H1 (cell line): ENCODE data around the gene PLCH2. TPM values are rescaled to one million over a fixed set of nuclear protein-coding genes. Genes with fewer than 3 reads are reported as not detected.

Experiments used
- CTCF ChIA-PET: fragments of 300-600 bp; sonication (Branson Sonifier 250); formaldehyde crosslinking; loops from one replicate; lab custom pipeline; 2021; ENCODE audit not compliant: partially characterized antibody; lab: Charles Lee
- POLR2A ChIA-PET: fragments of 300-600 bp; sonication (Branson Sonifier 250); formaldehyde crosslinking; loops from one replicate; lab custom pipeline; 2021; ENCODE audit warnings: inconsistent platforms; ENCODE audit not compliant: partially characterized antibody; lab: Charles Lee
- DNase-seq, 2 experiments: peaks; one replicate each; pipeline versions ENCODE4 v3.0.0 to v3.0.0-alpha.2; 2010 to 2022; ENCODE audit warnings: low spot score in 2 of 2, low read depth in 1 of 2, mixed read lengths in 1 of 2
- FAIRE-seq: peaks from 2 replicates; lab custom pipeline; 2011; peaks lifted over from hg19 to GRCh38; lab: Jason Lieb, UNC
- H2AFZ ChIP-seq: 2 replicates; pipeline ENCODE4 v1.8.1; 2012; ENCODE audit warnings: low read length, inconsistent platforms
- H2AK5ac ChIP-seq: 2 replicates; pipeline ENCODE4 v1.6.1; 2013; ENCODE audit warnings: low read depth, low read length
- H2BK120ac ChIP-seq: replicated peaks from 2 replicates; pipeline ENCODE3; 2013; ENCODE audit warnings: low read depth, low read length, inconsistent platforms
- H2BK12ac ChIP-seq: 2 replicates; pipeline ENCODE4 v1.6.1; 2013; ENCODE audit warnings: low read depth, low read length
- H2BK15ac ChIP-seq: 2 replicates; pipeline ENCODE4 v1.6.1; 2013; ENCODE audit warnings: low read length
- H2BK20ac ChIP-seq: 2 replicates; pipeline ENCODE4 v1.6.1; 2013; ENCODE audit warnings: low read length
- H2BK5ac ChIP-seq: 2 replicates; pipeline ENCODE4 v1.6.1; 2013; ENCODE audit warnings: low read depth, low read length
- H3K14ac ChIP-seq: 2 replicates; pipeline ENCODE4 v1.6.1; 2013; ENCODE audit warnings: inconsistent platforms; ENCODE audit not compliant: insufficient read length
- H3K18ac ChIP-seq: 2 replicates; pipeline ENCODE4 v1.6.1; 2013; ENCODE audit warnings: low read length; ENCODE audit errors: extremely low read depth
- H3K23ac ChIP-seq: 2 replicates; pipeline ENCODE4 v1.6.1; 2013; ENCODE audit warnings: inconsistent platforms; ENCODE audit not compliant: insufficient read length
- H3K23me2 ChIP-seq: 2 replicates; pipeline ENCODE4 v1.6.1; 2013; ENCODE audit warnings: low read depth, low read length
- H3K27ac ChIP-seq: 2 replicates; pipeline ENCODE4 v1.6.1; 2011; ENCODE audit warnings: low read depth, low read length, inconsistent platforms
- H3K27me3 ChIP-seq, 4 experiments: replicated peaks in 1 of 4; 1 replicate in 1 of 4; 2 replicates in 3 of 4; pipeline versions ENCODE4 v1.6.1 to v1.8.1; 2011 to 2013; ENCODE audit warnings: low read length in 3 of 4, mild to moderate bottlenecking in 3 of 4, inconsistent platforms in 2 of 4, mixed read lengths in 2 of 4, moderate library complexity in 1 of 4; ENCODE audit not compliant: control insufficient read depth in 3 of 4, insufficient read depth in 3 of 4; ENCODE audit errors: extremely low read depth in 1 of 4
- H3K36me3 ChIP-seq, 4 experiments: 2 replicates each; pipeline versions ENCODE4 v1.6.1 to v1.8.1; 2011 to 2013; ENCODE audit warnings: mild to moderate bottlenecking in 4 of 4, low read length in 3 of 4, moderate library complexity in 2 of 4, control low read depth in 1 of 4, inconsistent platforms in 1 of 4; ENCODE audit not compliant: insufficient read depth in 4 of 4, control insufficient read depth in 2 of 4
- H3K4ac ChIP-seq: replicated peaks from 2 replicates; pipeline ENCODE3; 2013; ENCODE audit warnings: low read length, low read depth, mixed read lengths, inconsistent platforms; ENCODE audit not compliant: insufficient read length
- H3K4me1 ChIP-seq, 4 experiments: replicated peaks in 1 of 4; 1 replicate in 1 of 4; 2 replicates in 3 of 4; pipeline versions ENCODE4 v1.6.1 to v1.8.1; 2011 to 2013; ENCODE audit warnings: low read length in 3 of 4, inconsistent platforms in 2 of 4, mixed read lengths in 1 of 4; ENCODE audit not compliant: insufficient read depth in 4 of 4, control insufficient read depth in 3 of 4
- H3K4me2 ChIP-seq, 2 experiments: 2 replicates each; pipeline versions ENCODE4 v1.6.1 to v1.8.1; 2011 to 2013; ENCODE audit warnings: low read depth in 2 of 2, low read length in 2 of 2, control low read depth in 1 of 2, inconsistent platforms in 1 of 2, mild to moderate bottlenecking in 1 of 2; ENCODE audit not compliant: insufficient read depth in 1 of 2
- H3K4me3 ChIP-seq, 4 experiments: fragments of 200-600, 300-600 bp in 1 of 4; sonication (generic), shearing (Covaris generic), sonication (Bioruptor Twin) in 1 of 4; 2 replicates each; pipeline versions ENCODE4 v1.5.1 to v1.8.1; 2011 to 2016; ENCODE audit warnings: low read length in 4 of 4, low read depth in 3 of 4, control low read depth in 2 of 4, inconsistent platforms in 2 of 4, mild to moderate bottlenecking in 2 of 4, mixed read lengths in 1 of 4, moderate library complexity in 1 of 4; ENCODE audit not compliant: insufficient read depth in 2 of 4; ENCODE audit errors: extremely low read depth in 1 of 4
- H3K56ac ChIP-seq: replicated peaks from 2 replicates; pipeline ENCODE3; 2013; ENCODE audit warnings: low read depth, mild to moderate bottlenecking, mixed read lengths, low read length, inconsistent platforms; ENCODE audit not compliant: insufficient read length
- H3K79me1 ChIP-seq: 2 replicates; pipeline ENCODE4 v1.6.1; 2013; ENCODE audit warnings: low read depth, low read length, control low read depth
- H3K79me2 ChIP-seq, 2 experiments: 2 replicates each; pipeline versions ENCODE4 v1.6.1 to v1.8.1; 2012 to 2013; ENCODE audit warnings: low read length in 2 of 2, mild to moderate bottlenecking in 2 of 2, inconsistent platforms in 1 of 2; ENCODE audit not compliant: insufficient read depth in 2 of 2, control insufficient read depth in 1 of 2
- H3K9ac ChIP-seq, 4 experiments: replicated peaks in 1 of 4; 1 replicate in 1 of 4; 2 replicates in 3 of 4; pipeline versions ENCODE4 v1.6.1 to v1.8.1; 2011 to 2013; ENCODE audit warnings: low read depth in 3 of 4, low read length in 3 of 4, control low read depth in 2 of 4, mild to moderate bottlenecking in 2 of 4, moderate library complexity in 2 of 4, inconsistent platforms in 1 of 4; ENCODE audit errors: extremely low read depth in 1 of 4
- H3K9me3 ChIP-seq, 2 experiments: 2 replicates each; pipeline versions ENCODE4 v1.6.1 to v1.8.1; 2012 to 2013; ENCODE audit warnings: mild to moderate bottlenecking in 2 of 2, moderate library complexity in 2 of 2, control low read depth in 1 of 2, inconsistent platforms in 1 of 2, low read depth in 1 of 2, low read length in 1 of 2, mixed read lengths in 1 of 2; ENCODE audit not compliant: insufficient read depth in 2 of 2
- H4K20me1 ChIP-seq, 2 experiments: replicated peaks in 1 of 2; 2 replicates each; pipeline versions ENCODE3 to v1.8.1; 2011 to 2013; ENCODE audit warnings: inconsistent platforms in 2 of 2, low read length in 2 of 2, mild to moderate bottlenecking in 1 of 2; ENCODE audit not compliant: insufficient read depth in 2 of 2, control insufficient read depth in 1 of 2
- H4K5ac ChIP-seq: 2 replicates; pipeline ENCODE4 v1.6.1; 2013; ENCODE audit warnings: low read length, low read depth, mixed read lengths, inconsistent platforms; ENCODE audit not compliant: insufficient read length
- H4K8ac ChIP-seq: 2 replicates; pipeline ENCODE4 v1.8.0; 2013; ENCODE audit warnings: mild to moderate bottlenecking, moderate library complexity, low read length, inconsistent platforms; ENCODE audit not compliant: insufficient read depth; ENCODE audit errors: extremely low read depth
- H4K91ac ChIP-seq: replicated peaks from 2 replicates; pipeline ENCODE3; 2013; ENCODE audit warnings: low read length, mixed read lengths, inconsistent platforms; ENCODE audit not compliant: insufficient read length
- BCL11A ChIP-seq, 2 experiments: IDR thresholded peaks; one replicate each; pipeline ENCODE4 v1.6.1; 2011; ENCODE audit warnings: low read depth in 2 of 2, low read length in 2 of 2, mild to moderate bottlenecking in 2 of 2
- CTBP2 ChIP-seq: IDR thresholded peaks from 2 replicates; pipeline ENCODE4 v1.7.0; 2011; ENCODE audit warnings: borderline replicate concordance, mild to moderate bottlenecking, moderate library complexity, mixed read lengths, low read length; ENCODE audit not compliant: insufficient read depth, insufficient read length
- GABPA ChIP-seq: IDR thresholded peaks from 2 replicates; pipeline ENCODE4 v1.6.1; 2011; ENCODE audit warnings: mild to moderate bottlenecking, low read length, moderate library complexity, borderline replicate concordance; ENCODE audit not compliant: insufficient read depth
- HDAC6 ChIP-seq: IDR thresholded peaks from one replicate; pipeline ENCODE4 v1.7.1; 2012; ENCODE audit warnings: low read depth, mild to moderate bottlenecking, inconsistent platforms, low read length, moderate library complexity
- JUND ChIP-seq: IDR thresholded peaks from 2 replicates; pipeline ENCODE4 v1.6.1; 2011; ENCODE audit warnings: mild to moderate bottlenecking, improper control_type of control experiment, low read length
- KDM4A ChIP-seq: IDR thresholded peaks from one replicate; pipeline ENCODE4 v1.7.1; 2012; ENCODE audit warnings: low read depth, mild to moderate bottlenecking, moderate library complexity, low read length, inconsistent platforms; ENCODE audit not compliant: severe bottlenecking
- NRF1 ChIP-seq: IDR thresholded peaks from 2 replicates; pipeline ENCODE4 v1.6.1; 2011; ENCODE audit warnings: mild to moderate bottlenecking, low read depth, low read length, improper control_type of control experiment
- PHF8 ChIP-seq: fragments of 200-600 bp; sonication (generic); conservative IDR thresholded peaks from 2 replicates; pipeline ENCODE4 v1.7.1; 2012; ENCODE audit warnings: low read depth, mild to moderate bottlenecking, inconsistent platforms, low read length, moderate library complexity
- SP4 ChIP-seq: IDR thresholded peaks from 2 replicates; pipeline ENCODE4 v1.6.1; 2012; ENCODE audit warnings: low read length, inconsistent platforms
- TAF7 ChIP-seq: optimal IDR thresholded peaks from 2 replicates; pipeline ENCODE3; 2011; ENCODE audit warnings: low read depth, mild to moderate bottlenecking, inconsistent platforms, low read length, moderate library complexity, borderline replicate concordance
- YY1 ChIP-seq: IDR thresholded peaks from 2 replicates; pipeline ENCODE4 v1.6.1; 2011; ENCODE audit warnings: low read depth, mild to moderate bottlenecking, low read length
- ZNF274 ChIP-seq: IDR thresholded peaks from 2 replicates; pipeline ENCODE4 v1.7.0; 2012; ENCODE audit warnings: low read length, borderline replicate concordance; ENCODE audit errors: extremely low read depth
- WGBS, 2 experiments: shearing (Covaris generic) in 1 of 2; methylation state at CpG; one replicate each; pipeline versions ENCODE4 v1.1.6 to v1.1.7; 2013 to 2015; ENCODE audit warnings: low lambda C conversion rate in 2 of 2, mixed read lengths in 2 of 2, inconsistent platforms in 1 of 2, low coverage in 1 of 2, missing lambda C conversion rate in 1 of 2; ENCODE audit not compliant: insufficient replicate concordance in 2 of 2, insufficient coverage in 1 of 2, insufficient read length in 1 of 2; ENCODE audit errors: extremely low coverage in 1 of 2, missing lambda C conversion rate in 1 of 2; 5-methylcytosine and 5-hydroxymethylcytosine counted together
- polyA plus RNA-seq, 7 experiments: library from polyadenylated mRNA; depleted of rRNA in 3 of 7; stranded (reverse) in 5 of 7; unstranded in 2 of 7; fragments of >200 nt in 5 of 7; fragments of 200-250 nt in 2 of 7; gene quantifications; 1 replicate in 5 of 7; 2 replicates in 1 of 7; 4 replicates in 1 of 7; pipeline versions ENCODE4 v1.2.1 to v1.2.3, GENCODE V29; 2011 to 2013; ENCODE audit warnings: missing spikeins in 2 of 7, mixed read lengths in 2 of 7
- total RNA-seq: library from RNA; stranded (reverse); fragmentation: NEBNext Ultra II Directional; extraction: Animal tissue kit (Norgen Biotek cat#: 25700); gene quantifications from 2 replicates; pipeline ENCODE4 v1.2.1, GENCODE V29; 2021

PLCH2 gene
- total and polyA plus RNA-seq, 2 of the 8 experiments (the other 6 are each of a cell fraction or from before 2014, with no cell fraction given), result 0.14 to 0.19 TPM

DNA sequence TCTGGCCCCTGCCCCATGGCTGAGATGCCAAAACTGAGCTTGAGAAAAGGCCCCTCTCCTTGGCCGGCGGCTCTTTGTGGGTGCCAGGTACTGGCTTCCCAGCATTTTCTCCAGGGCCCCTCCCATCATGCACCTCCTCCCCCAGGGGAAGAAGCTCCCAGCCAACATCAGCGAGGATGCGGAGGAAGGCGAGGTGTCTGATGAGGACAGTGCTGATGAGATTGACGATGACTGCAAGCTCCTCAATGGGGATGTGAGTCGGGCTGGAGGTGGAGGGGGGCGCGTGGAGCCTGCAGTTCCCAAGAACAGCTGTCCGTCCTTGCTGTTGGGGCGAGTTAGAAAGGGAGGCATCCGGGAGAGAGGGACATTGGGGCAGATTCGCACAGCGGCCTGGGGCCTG, 13.5 kb downstream of the PLCH2 start:
- Histone ChIP-seq H3K36me3 (no peaks in the 10 kb centered on the region), H3K9ac (no peak overlapping the region), H4K20me1 (peaks cover 0 to 3% of the 10 kb centered on the region in 2 experiments), H3K18ac (no peak overlapping the region), H2BK20ac (no peak overlapping the region), H2BK15ac (no peak overlapping the region), H4K5ac (no peak overlapping the region), H4K8ac (no peak overlapping the region), H4K91ac (no peak overlapping the region), H3K27ac (no peak overlapping the region), H3K4me2 (no peak overlapping the region), H2AFZ (no peak overlapping the region), H3K79me2 (no peaks in the 10 kb centered on the region), H3K4me3 (no peak overlapping the region), H3K23me2 (no peaks in the 10 kb centered on the region), H3K79me1 (no peaks in the 10 kb centered on the region), H3K4ac (no peak overlapping the region), H2BK120ac (no peak overlapping the region), H3K4me1 (no peaks in the 10 kb centered on the region), H3K27me3 (peaks cover 0 to 9% (median under 1%) of the 10 kb centered on the region in 4 experiments; a peak in 1 of 7 replicates), H2AK5ac (no peak overlapping the region), H3K56ac (no peak overlapping the region), H2BK12ac (no peak overlapping the region), H3K14ac (no peak overlapping the region), H3K9me3 (peaks cover 0 to 22% of the 10 kb centered on the region in 2 experiments; a peak in 2 of 4 replicates), H2BK5ac (no peak overlapping the region), H3K23ac (no peak overlapping the region)
- TF ChIP-seq SP4 (no peak), NRF1 (no peak), TAF7 (no peak), ZNF274 (no peak), BCL11A (IDR thresholded peaks at IDR 0.05; ENCODE audit: low read depth in 2 of 2, low read length in 2 of 2) (no peak), HDAC6 (no peak), KDM4A (no peak), GABPA (no peak), CTBP2 (no peak), JUND (no peak), PHF8 (no peak), YY1 (no peak)
- CTCF ChIA-PET, result interaction anchor here (0.9 to 2.2 kb wide), 6 partner anchors 9 to 60 kb away, joined by 3 to 9 read pairs (median 4); no protein-coding TSS in a partner anchor
- FAIRE-seq (no peak), DNase-seq (no peak)
- 91% methylated on average over 14 of the region's 14 CpGs; no CpG with 5 or more reads in 1 of the 2 experiments for WGBS, 2 experiments
- POLR2A ChIA-PET, result interaction anchor here (0.6 to 2.1 kb wide), 3 partner anchors 13 to 42 kb away, joined by 3 to 5 read pairs (median 5); partner anchors contain the start of gene PANK4
